WTC11 (cell line): ENCODE measurements around the gene SLC23A2. TPM values are rescaled to one million over a fixed set of nuclear protein-coding genes. Genes with fewer than 3 reads are reported as not detected.

Experiments
- ATAC-seq: fragments of 200-7000 bp; cut with Tn5 transposase; 2 replicates; pipeline ENCODE4 v1.10.0; 2021; ENCODE audit warnings: mild to moderate bottlenecking, moderate library complexity
- CTCF ChIA-PET: fragments of 300-600 bp; sonication (Branson Sonifier 250); formaldehyde crosslinking; loops from one replicate; lab custom pipeline; 2021; ENCODE audit warnings: antibody characterized with exemption; lab: Charles Lee
- POLR2A ChIA-PET: fragments of 350-600 bp; sonication (Branson Sonifier 250); formaldehyde crosslinking; loops from one replicate; lab custom pipeline; 2021; ENCODE audit warnings: antibody characterized with exemption; lab: Charles Lee
- DNase-seq: peaks from one replicate; pipeline ENCODE4 v3.0.0; 2021; ENCODE audit warnings: low spot score
- H3K27ac Mint-ChIP-seq: 2 replicates; pipeline ENCODE4 v1.8.0; 2021; ENCODE audit warnings: mixed read lengths
- H3K27me3 Mint-ChIP-seq: 2 replicates; pipeline ENCODE4 v1.8.0; 2021; ENCODE audit warnings: low read depth, mild to moderate bottlenecking, moderate library complexity, mixed read lengths
- H3K36me3 Mint-ChIP-seq: 2 replicates; pipeline ENCODE4 v1.8.0; 2021; ENCODE audit warnings: mixed read lengths
- H3K4me1 Mint-ChIP-seq: 2 replicates; pipeline ENCODE4 v1.8.0; 2022; ENCODE audit warnings: mixed read lengths
- H3K4me3 Mint-ChIP-seq: 2 replicates; pipeline ENCODE4 v1.8.0; 2021; ENCODE audit warnings: mild to moderate bottlenecking, moderate library complexity, mixed read lengths
- H3K9me3 Mint-ChIP-seq: 2 replicates; pipeline ENCODE4 v1.8.0; 2021; ENCODE audit warnings: mixed read lengths
- ATF1 ChIP-seq: sonication (generic); formaldehyde crosslinking; IDR thresholded peaks from 2 replicates; pipeline ENCODE4 v1.8.1; 2023; ENCODE audit warnings: mild to moderate bottlenecking, moderate library complexity, missing genetic modification reagents
- SMAD3 ChIP-seq: sonication (generic); formaldehyde crosslinking; IDR thresholded peaks from 2 replicates; pipeline ENCODE4 v1.8.0; 2022; ENCODE audit warnings: missing genetic modification reagents, mild to moderate bottlenecking, borderline replicate concordance
- ZNF121 ChIP-seq: sonication (generic); formaldehyde crosslinking; IDR thresholded peaks from 2 replicates; pipeline ENCODE4 v1.8.0; 2023; ENCODE audit warnings: missing genetic modification reagents
- ZNF396 ChIP-seq: fragments of 250-450 bp; sonication (Bioruptor Pico); IDR thresholded peaks from 2 replicates; pipeline ENCODE4 v1.8.0; 2021; ENCODE audit warnings: mild to moderate bottlenecking, moderate library complexity, borderline replicate concordance
- ZNF416 ChIP-seq: fragments of 250-450 bp; sonication (Bioruptor Pico); IDR thresholded peaks from 2 replicates; pipeline ENCODE4 v1.9.0; 2021; ENCODE audit warnings: mild to moderate bottlenecking, inconsistent platforms
- total RNA-seq: library from RNA; stranded (reverse); gene quantifications from 3 replicates; pipeline ENCODE4 v1.2.3, GENCODE V29; 2021
- TF ChIP-seq, protein P1 (sequence below): sonication (generic); formaldehyde crosslinking; IDR thresholded peaks from 2 replicates; pipeline ENCODE4 v1.8.1; 2023; ENCODE audit warnings: mild to moderate bottlenecking, moderate library complexity, missing genetic modification reagents
- TF ChIP-seq, protein P2 (sequence below): fragments of 250-450 bp; sonication (Bioruptor Pico); IDR thresholded peaks from 2 replicates; pipeline ENCODE4 v1.9.0; 2021; ENCODE audit warnings: mild to moderate bottlenecking, borderline replicate concordance
- TF ChIP-seq, protein P3 (sequence below): sonication (generic); formaldehyde crosslinking; IDR thresholded peaks from 2 replicates; pipeline ENCODE4 v1.8.0; 2022; ENCODE audit warnings: mild to moderate bottlenecking, missing genetic modification reagents
- TF ChIP-seq, protein P4 (sequence below): sonication (generic); formaldehyde crosslinking; IDR thresholded peaks from 2 replicates; pipeline ENCODE4 v1.8.1; 2023; ENCODE audit warnings: mild to moderate bottlenecking, missing genetic modification reagents, moderate library complexity
- TF ChIP-seq, protein P5 (sequence below): sonication (generic); formaldehyde crosslinking; IDR thresholded peaks from 2 replicates; pipeline ENCODE4 v1.8.1; 2023; ENCODE audit warnings: mild to moderate bottlenecking, missing genetic modification reagents, moderate library complexity
- TF ChIP-seq, protein P6 (sequence below): sonication (generic); formaldehyde crosslinking; IDR thresholded peaks from 2 replicates; pipeline ENCODE4 v1.8.1; 2023; ENCODE audit warnings: mild to moderate bottlenecking, missing genetic modification reagents
- TF ChIP-seq, protein P7 (sequence below): fragments of 250-450 bp; sonication (Bioruptor Pico); IDR thresholded peaks from 2 replicates; pipeline ENCODE4 v2.1.2; 2022; ENCODE audit warnings: mild to moderate bottlenecking, moderate library complexity

Gene SLC23A2
- total RNA-seq, 1 experiment from 2014 or later: 14.5 TPM

DNA sequence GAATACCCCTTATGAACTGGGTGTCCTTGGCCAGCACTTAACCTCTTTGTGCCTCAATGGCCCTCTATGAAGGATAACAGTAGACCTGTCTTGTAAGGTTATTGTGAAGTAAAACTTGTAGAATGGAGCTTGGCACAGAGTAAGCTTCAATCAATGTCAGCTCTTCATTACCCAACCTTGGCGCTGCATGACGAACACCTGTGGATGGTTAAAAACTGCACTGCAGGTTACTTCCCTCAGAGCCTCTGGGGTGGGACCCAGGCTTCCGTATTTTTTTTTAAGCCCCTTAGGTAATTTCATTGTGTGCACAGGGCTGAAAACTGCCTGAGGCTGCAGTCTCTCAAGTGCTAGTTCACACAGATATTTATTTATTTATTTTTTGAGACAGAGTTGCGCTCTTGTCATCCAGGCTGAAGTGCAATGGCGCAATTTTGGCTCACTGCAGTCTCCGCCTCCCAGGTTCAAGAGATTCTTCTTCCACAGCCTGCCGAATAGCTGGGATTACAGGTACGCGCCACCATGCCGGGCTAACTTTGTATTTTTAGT lies 42.8 kb upstream of the SLC23A2 start:
- TF ChIP-seq, protein P1, sequence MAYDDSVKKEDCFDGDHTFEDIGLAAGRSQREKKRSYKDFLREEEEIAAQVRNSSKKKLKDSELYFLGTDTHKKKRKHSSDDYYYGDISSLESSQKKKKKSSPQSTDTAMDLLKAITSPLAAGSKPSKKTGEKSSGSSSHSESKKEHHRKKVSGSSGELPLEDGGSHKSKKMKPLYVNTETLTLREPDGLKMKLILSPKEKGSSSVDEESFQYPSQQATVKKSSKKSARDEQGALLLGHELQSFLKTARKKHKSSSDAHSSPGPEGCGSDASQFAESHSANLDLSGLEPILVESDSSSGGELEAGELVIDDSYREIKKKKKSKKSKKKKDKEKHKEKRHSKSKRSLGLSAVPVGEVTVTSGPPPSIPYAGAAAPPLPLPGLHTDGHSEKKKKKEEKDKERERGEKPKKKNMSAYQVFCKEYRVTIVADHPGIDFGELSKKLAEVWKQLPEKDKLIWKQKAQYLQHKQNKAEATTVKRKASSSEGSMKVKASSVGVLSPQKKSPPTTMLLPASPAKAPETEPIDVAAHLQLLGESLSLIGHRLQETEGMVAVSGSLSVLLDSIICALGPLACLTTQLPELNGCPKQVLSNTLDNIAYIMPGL (CRISPR knock-in tag): no peak
- TF ChIP-seq, protein P2, sequence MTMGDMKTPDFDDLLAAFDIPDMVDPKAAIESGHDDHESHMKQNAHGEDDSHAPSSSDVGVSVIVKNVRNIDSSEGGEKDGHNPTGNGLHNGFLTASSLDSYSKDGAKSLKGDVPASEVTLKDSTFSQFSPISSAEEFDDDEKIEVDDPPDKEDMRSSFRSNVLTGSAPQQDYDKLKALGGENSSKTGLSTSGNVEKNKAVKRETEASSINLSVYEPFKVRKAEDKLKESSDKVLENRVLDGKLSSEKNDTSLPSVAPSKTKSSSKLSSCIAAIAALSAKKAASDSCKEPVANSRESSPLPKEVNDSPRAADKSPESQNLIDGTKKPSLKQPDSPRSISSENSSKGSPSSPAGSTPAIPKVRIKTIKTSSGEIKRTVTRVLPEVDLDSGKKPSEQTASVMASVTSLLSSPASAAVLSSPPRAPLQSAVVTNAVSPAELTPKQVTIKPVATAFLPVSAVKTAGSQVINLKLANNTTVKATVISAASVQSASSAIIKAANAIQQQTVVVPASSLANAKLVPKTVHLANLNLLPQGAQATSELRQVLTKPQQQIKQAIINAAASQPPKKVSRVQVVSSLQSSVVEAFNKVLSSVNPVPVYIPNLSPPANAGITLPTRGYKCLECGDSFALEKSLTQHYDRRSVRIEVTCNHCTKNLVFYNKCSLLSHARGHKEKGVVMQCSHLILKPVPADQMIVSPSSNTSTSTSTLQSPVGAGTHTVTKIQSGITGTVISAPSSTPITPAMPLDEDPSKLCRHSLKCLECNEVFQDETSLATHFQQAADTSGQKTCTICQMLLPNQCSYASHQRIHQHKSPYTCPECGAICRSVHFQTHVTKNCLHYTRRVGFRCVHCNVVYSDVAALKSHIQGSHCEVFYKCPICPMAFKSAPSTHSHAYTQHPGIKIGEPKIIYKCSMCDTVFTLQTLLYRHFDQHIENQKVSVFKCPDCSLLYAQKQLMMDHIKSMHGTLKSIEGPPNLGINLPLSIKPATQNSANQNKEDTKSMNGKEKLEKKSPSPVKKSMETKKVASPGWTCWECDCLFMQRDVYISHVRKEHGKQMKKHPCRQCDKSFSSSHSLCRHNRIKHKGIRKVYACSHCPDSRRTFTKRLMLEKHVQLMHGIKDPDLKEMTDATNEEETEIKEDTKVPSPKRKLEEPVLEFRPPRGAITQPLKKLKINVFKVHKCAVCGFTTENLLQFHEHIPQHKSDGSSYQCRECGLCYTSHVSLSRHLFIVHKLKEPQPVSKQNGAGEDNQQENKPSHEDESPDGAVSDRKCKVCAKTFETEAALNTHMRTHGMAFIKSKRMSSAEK: no peak
- TF ChIP-seq ZNF396 (CRISPR knock-in tag) (no peak), ATF1 (CRISPR knock-in tag) (no peak), ZNF416 (CRISPR knock-in tag) (no peak), ZNF121 (no peak), SMAD3 (CRISPR knock-in tag) (no peak)
- TF ChIP-seq, protein P3, sequence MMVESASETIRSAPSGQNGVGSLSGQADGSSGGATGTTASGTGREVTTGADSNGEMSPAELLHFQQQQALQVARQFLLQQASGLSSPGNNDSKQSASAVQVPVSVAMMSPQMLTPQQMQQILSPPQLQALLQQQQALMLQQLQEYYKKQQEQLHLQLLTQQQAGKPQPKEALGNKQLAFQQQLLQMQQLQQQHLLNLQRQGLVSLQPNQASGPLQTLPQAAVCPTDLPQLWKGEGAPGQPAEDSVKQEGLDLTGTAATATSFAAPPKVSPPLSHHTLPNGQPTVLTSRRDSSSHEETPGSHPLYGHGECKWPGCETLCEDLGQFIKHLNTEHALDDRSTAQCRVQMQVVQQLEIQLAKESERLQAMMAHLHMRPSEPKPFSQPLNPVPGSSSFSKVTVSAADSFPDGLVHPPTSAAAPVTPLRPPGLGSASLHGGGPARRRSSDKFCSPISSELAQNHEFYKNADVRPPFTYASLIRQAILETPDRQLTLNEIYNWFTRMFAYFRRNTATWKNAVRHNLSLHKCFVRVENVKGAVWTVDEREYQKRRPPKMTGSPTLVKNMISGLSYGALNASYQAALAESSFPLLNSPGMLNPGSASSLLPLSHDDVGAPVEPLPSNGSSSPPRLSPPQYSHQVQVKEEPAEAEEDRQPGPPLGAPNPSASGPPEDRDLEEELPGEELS (CRISPR knock-in tag): no peak
- TF ChIP-seq, protein P4, sequence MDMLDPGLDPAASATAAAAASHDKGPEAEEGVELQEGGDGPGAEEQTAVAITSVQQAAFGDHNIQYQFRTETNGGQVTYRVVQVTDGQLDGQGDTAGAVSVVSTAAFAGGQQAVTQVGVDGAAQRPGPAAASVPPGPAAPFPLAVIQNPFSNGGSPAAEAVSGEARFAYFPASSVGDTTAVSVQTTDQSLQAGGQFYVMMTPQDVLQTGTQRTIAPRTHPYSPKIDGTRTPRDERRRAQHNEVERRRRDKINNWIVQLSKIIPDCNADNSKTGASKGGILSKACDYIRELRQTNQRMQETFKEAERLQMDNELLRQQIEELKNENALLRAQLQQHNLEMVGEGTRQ: no peak
- TF ChIP-seq, protein P5, sequence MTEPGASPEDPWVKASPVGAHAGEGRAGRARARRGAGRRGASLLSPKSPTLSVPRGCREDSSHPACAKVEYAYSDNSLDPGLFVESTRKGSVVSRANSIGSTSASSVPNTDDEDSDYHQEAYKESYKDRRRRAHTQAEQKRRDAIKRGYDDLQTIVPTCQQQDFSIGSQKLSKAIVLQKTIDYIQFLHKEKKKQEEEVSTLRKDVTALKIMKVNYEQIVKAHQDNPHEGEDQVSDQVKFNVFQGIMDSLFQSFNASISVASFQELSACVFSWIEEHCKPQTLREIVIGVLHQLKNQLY (CRISPR knock-in tag): no peak
- TF ChIP-seq, protein P6, sequence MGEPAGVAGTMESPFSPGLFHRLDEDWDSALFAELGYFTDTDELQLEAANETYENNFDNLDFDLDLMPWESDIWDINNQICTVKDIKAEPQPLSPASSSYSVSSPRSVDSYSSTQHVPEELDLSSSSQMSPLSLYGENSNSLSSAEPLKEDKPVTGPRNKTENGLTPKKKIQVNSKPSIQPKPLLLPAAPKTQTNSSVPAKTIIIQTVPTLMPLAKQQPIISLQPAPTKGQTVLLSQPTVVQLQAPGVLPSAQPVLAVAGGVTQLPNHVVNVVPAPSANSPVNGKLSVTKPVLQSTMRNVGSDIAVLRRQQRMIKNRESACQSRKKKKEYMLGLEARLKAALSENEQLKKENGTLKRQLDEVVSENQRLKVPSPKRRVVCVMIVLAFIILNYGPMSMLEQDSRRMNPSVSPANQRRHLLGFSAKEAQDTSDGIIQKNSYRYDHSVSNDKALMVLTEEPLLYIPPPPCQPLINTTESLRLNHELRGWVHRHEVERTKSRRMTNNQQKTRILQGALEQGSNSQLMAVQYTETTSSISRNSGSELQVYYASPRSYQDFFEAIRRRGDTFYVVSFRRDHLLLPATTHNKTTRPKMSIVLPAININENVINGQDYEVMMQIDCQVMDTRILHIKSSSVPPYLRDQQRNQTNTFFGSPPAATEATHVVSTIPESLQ (CRISPR knock-in tag): no peak
- TF ChIP-seq, protein P7, sequence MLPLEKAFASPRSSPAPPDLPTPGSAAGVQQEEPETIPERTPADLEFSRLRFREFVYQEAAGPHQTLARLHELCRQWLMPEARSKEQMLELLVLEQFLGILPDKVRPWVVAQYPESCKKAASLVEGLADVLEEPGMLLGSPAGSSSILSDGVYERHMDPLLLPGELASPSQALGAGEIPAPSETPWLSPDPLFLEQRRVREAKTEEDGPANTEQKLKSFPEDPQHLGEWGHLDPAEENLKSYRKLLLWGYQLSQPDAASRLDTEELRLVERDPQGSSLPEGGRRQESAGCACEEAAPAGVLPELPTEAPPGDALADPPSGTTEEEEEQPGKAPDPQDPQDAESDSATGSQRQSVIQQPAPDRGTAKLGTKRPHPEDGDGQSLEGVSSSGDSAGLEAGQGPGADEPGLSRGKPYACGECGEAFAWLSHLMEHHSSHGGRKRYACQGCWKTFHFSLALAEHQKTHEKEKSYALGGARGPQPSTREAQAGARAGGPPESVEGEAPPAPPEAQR (CRISPR knock-in tag): no peak
- Mint-ChIP-seq H3K9me3 (no peaks in the 10 kb centered on the region), H3K4me3 (no peak overlapping the region), H3K27me3 (no peaks in the 10 kb centered on the region), H3K36me3 (no peaks in the 10 kb centered on the region), H3K4me1 (no peaks in the 10 kb centered on the region), H3K27ac (no peak overlapping the region)
- CTCF ChIA-PET: no interaction called here
- POLR2A ChIA-PET: interaction anchor here (1.4 kb wide), 1 partner anchor 43 kb away, joined by 3 read pairs; the partner anchor contains the start of gene SLC23A2
- ATAC-seq (no peak), DNase-seq (no peak)
